Measurements from ENCODE around the gene SMG6. TPM values are rescaled to one million over a fixed set of nuclear protein-coding genes. Genes with fewer than 3 reads are reported as not detected.

SMG6 gene
- 16.6 TPM for polyA plus RNA-seq (2013, experiment 1 of 2)
- polyA plus RNA-seq (2013, experiment 2 of 2), result 16.4 TPM

- Histone ChIP-seq H3K9me3 (replicated peaks in 1 of 2; ENCODE audit: control insufficient read depth in 2 of 2, insufficient read depth in 1 of 2, low read depth in 1 of 2, low read length in 2 of 2) (peaks cover 0 to 10% of the 10 kb centered on the region in 2 donors), H3K4me2 (ENCODE audit: insufficient read depth, low read length, poor library complexity, severe bottlenecking) (peak within 1 kb of the TSS; percentile 82), H3K36me3 (replicated peaks in 1 of 2; ENCODE audit: control insufficient read depth in 2 of 2, insufficient read depth in 2 of 2, low read length in 2 of 2) (peaks cover 15 to 48% of the 10 kb centered on the region in 2 donors), H4K91ac (ENCODE audit: low read depth, low read length, poor library complexity) (no peak within 1 kb of the TSS), H3K4me1 (ENCODE audit: control insufficient read depth in 2 of 2, insufficient read depth in 1 of 2, low read depth in 1 of 2, low read length in 2 of 2) (peaks cover 0 to 5% of the 10 kb centered on the region in 2 donors), H2AFZ (ENCODE audit: low read length) (peak within 1 kb of the TSS; percentile 97), H4K8ac (ENCODE audit: low read depth, low read length) (no peak within 1 kb of the TSS), H2BK15ac (ENCODE audit: low read length) (no peak within 1 kb of the TSS), H2BK12ac (ENCODE audit: low read length) (no peak within 1 kb of the TSS), H2BK120ac (ENCODE audit: low read depth, low read length) (no peak within 1 kb of the TSS), H2AK5ac (ENCODE audit: low read depth, low read length) (no peak within 1 kb of the TSS), H3K27ac (replicated peaks; ENCODE audit: low read length) (peak within 1 kb of the TSS; percentile 95), H3K14ac (ENCODE audit: low read length) (peak within 1 kb of the TSS; percentile 25), H3K9ac (ENCODE audit: low read depth, low read length, poor library complexity) (peak within 1 kb of the TSS; percentile 96), H3K79me1 (ENCODE audit: low read depth, low read length) (peaks cover 4% of the 10 kb centered on the region), H3K18ac (ENCODE audit: low read length) (peak within 1 kb of the TSS; percentile 96), H3K23ac (ENCODE audit: low read depth, low read length, poor library complexity) (peak within 1 kb of the TSS; percentile 50), H3K4me3 (ENCODE audit: low read length in 2 of 2) (peak within 1 kb of the TSS; percentile 96 to 97), H2BK5ac (ENCODE audit: low read length) (peak within 1 kb of the TSS; percentile 95), H3K4ac (ENCODE audit: low read length) (no peak within 1 kb of the TSS), H3K27me3 (ENCODE audit: control insufficient read depth in 3 of 3, insufficient read depth in 3 of 3, low read depth in 1 of 3, low read length in 3 of 3) (no peaks in the 10 kb centered on the region)
- WGBS, 2 donors (ENCODE audit: extremely low coverage in 2 of 2, insufficient read length in 2 of 2, insufficient replicate concordance in 1 of 2), result no CpG with 5 or more reads among the region's 108 CpGs
- peak; percentile 92 for DNase-seq (ENCODE audit: low spot score)
These were observed at the start of gene SMG6, which contains the start of gene SRR for GRCh38 chr17:2303204-2304188. Gene SMG6, minus strand, starts transcription at chr17:2303785. Its CDS starts 65 bp downstream, at chr17:2303720. Gene SRR, plus strand, starts transcription at chr17:2303950. Its CDS starts 11,611 bp downstream, at chr17:2315561.

GRCh38 chr17:2351269-2351668 lies 47.7 kb upstream of the SMG6 start:
- Histone ChIP-seq H3K23ac (ENCODE audit: low read depth, low read length, poor library complexity) (peak overlapping the region; percentile 58), H3K4me2 (ENCODE audit: insufficient read depth, low read length, poor library complexity, severe bottlenecking) (no peak overlapping the region), H3K4me1 (ENCODE audit: control insufficient read depth in 2 of 2, insufficient read depth in 1 of 2, low read depth in 1 of 2, low read length in 2 of 2) (peaks cover 20 to 22% of the 10 kb centered on the region in 2 donors), H4K91ac (ENCODE audit: low read depth, low read length, poor library complexity) (peak overlapping the region; percentile 90), H3K4me3 (ENCODE audit: low read length in 2 of 2) (no peak overlapping the region), H2BK15ac (ENCODE audit: low read length) (no peak overlapping the region), H2AK5ac (ENCODE audit: low read depth, low read length) (peak overlapping the region; percentile 94), H2AFZ (ENCODE audit: low read length) (no peak overlapping the region), H2BK120ac (ENCODE audit: low read depth, low read length) (no peak overlapping the region), H3K4ac (ENCODE audit: low read length) (peak overlapping the region; percentile 69), H2BK5ac (ENCODE audit: low read length) (peak overlapping the region; percentile 59), H3K18ac (ENCODE audit: low read length) (peak overlapping the region; percentile 91), H3K79me1 (ENCODE audit: low read depth, low read length) (peaks cover 3% of the 10 kb centered on the region), H3K27ac (replicated peaks; ENCODE audit: low read length) (peak overlapping the region; percentile 37), H3K14ac (ENCODE audit: low read length) (peak overlapping the region; percentile 38), H4K8ac (ENCODE audit: low read depth, low read length) (peak overlapping the region; percentile 24), H3K9me3 (replicated peaks in 1 of 2; ENCODE audit: control insufficient read depth in 2 of 2, insufficient read depth in 1 of 2, low read depth in 1 of 2, low read length in 2 of 2) (no peaks in the 10 kb centered on the region), H3K36me3 (replicated peaks in 1 of 2; ENCODE audit: control insufficient read depth in 2 of 2, insufficient read depth in 2 of 2, low read length in 2 of 2) (peaks cover 2 to 8% of the 10 kb centered on the region in 2 donors), H2BK12ac (ENCODE audit: low read length) (peak overlapping the region; percentile 95), H3K9ac (ENCODE audit: low read depth, low read length, poor library complexity) (peak overlapping the region; percentile 34), H3K27me3 (ENCODE audit: control insufficient read depth in 3 of 3, insufficient read depth in 3 of 3, low read depth in 1 of 3, low read length in 3 of 3) (no peaks in the 10 kb centered on the region)
- DNase-seq (ENCODE audit: low spot score), result no peak
- no CpG with 5 or more reads among the region's 6 CpGs for WGBS, 2 donors (ENCODE audit: extremely low coverage in 2 of 2, insufficient read length in 2 of 2, insufficient replicate concordance in 1 of 2)

GRCh38 chr17:2347805-2348685 lies 44.5 kb upstream of the SMG6 start:
- Histone ChIP-seq H3K36me3 (replicated peaks in 1 of 2; ENCODE audit: control insufficient read depth in 2 of 2, insufficient read depth in 2 of 2, low read length in 2 of 2) (peaks cover 13 to 34% of the 10 kb centered on the region in 2 donors), H3K27ac (replicated peaks; ENCODE audit: low read length) (peak overlapping the region; percentile 96), H2BK5ac (ENCODE audit: low read length) (peak overlapping the region; percentile 8), H3K9ac (ENCODE audit: low read depth, low read length, poor library complexity) (peak overlapping the region; percentile 14), H3K9me3 (replicated peaks in 1 of 2; ENCODE audit: control insufficient read depth in 2 of 2, insufficient read depth in 1 of 2, low read depth in 1 of 2, low read length in 2 of 2) (no peaks in the 10 kb centered on the region), H2BK120ac (ENCODE audit: low read depth, low read length) (peak overlapping the region; percentile 12), H2AFZ (ENCODE audit: low read length) (peak overlapping the region; percentile 50), H3K4ac (ENCODE audit: low read length) (no peak overlapping the region), H4K8ac (ENCODE audit: low read depth, low read length) (no peak overlapping the region), H4K91ac (ENCODE audit: low read depth, low read length, poor library complexity) (peak overlapping the region; percentile 41), H3K4me3 (ENCODE audit: low read length in 2 of 2) (no peak overlapping the region), H3K4me1 (ENCODE audit: control insufficient read depth in 2 of 2, insufficient read depth in 1 of 2, low read depth in 1 of 2, low read length in 2 of 2) (peaks cover 20 to 22% of the 10 kb centered on the region in 2 donors), H3K4me2 (ENCODE audit: insufficient read depth, low read length, poor library complexity, severe bottlenecking) (peak overlapping the region; percentile 63), H3K14ac (ENCODE audit: low read length) (no peak overlapping the region), H3K23ac (ENCODE audit: low read depth, low read length, poor library complexity) (no peak overlapping the region), H3K27me3 (ENCODE audit: control insufficient read depth in 3 of 3, insufficient read depth in 3 of 3, low read depth in 1 of 3, low read length in 3 of 3) (no peaks in the 10 kb centered on the region), H2BK12ac (ENCODE audit: low read length) (no peak overlapping the region), H2BK15ac (ENCODE audit: low read length) (no peak overlapping the region), H3K18ac (ENCODE audit: low read length) (peak overlapping the region; percentile 22), H3K79me1 (ENCODE audit: low read depth, low read length) (peaks cover 3% of the 10 kb centered on the region), H2AK5ac (ENCODE audit: low read depth, low read length) (peak overlapping the region; percentile 22)
- DNase-seq (ENCODE audit: low spot score), result peak; percentile 88
- WGBS, 2 donors (ENCODE audit: extremely low coverage in 2 of 2, insufficient read length in 2 of 2, insufficient replicate concordance in 1 of 2), result no CpG with 5 or more reads among the region's 11 CpGs
